EH (cell line): Measurements from ENCODE around the gene VWA5B2.
A peak's percentile ranks its signal among the peaks of the same experiment; 100 is the strongest.

Source experiments
- DNase-seq: peaks from one replicate; pipeline ENCODE4 v3.0.0-alpha.2; 2015; ENCODE audit warnings: low read depth

VWA5B2 gene

DNA sequence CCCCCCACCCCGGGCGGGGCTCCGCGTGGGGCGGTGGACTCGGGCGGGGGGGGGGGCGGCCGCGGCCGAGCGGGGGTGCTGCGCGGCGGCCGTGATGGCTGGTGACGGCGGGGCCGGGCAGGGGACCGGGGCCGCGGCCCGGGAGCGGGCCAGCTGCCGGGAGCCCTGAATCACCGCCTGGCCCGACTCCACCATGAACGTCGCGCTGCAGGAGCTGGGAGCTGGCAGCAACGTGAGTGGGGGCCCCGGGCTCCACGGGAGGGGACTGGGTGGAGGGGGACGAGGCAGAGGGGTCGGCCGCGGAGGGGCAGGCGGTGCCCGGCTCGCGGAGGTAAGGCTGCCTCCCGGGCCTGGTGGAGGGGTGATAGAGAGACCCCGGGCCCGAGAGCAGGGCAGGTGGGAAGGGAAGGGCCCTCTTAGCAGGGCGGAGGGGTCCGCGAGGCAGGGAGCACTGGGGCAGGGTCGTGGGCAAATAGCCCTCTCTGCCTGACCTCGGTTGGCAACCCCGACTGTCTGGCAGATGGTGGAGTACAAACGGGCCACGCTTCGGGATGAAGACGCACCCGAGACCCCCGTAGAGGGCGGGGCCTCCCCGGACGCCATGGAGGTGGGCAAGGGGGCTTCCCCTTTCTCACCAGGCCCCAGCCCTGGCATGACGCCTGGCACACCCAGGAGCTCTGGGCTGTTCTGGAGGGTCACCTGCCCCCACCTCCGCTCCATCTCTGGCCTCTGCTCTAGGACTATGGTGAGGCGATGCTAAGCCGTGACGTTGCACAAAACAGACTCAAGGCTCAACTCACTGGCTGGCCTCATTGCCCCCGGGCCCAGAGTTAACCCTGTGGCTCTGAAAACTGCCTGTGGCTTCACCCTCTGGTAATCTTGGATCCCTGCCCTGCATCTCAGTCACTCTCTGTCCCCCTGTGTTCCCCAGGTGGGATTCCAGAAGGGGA is 46.9 kb downstream of the VWA5B2 start, which contains the start of gene ECE2:
Gene ECE2 (plus strand): TSS at position 62 of the 950 bp plus-strand sequence. CDS start 132 bp downstream, at position 194.
- peak; percentile 15 for DNase-seq

DNA sequence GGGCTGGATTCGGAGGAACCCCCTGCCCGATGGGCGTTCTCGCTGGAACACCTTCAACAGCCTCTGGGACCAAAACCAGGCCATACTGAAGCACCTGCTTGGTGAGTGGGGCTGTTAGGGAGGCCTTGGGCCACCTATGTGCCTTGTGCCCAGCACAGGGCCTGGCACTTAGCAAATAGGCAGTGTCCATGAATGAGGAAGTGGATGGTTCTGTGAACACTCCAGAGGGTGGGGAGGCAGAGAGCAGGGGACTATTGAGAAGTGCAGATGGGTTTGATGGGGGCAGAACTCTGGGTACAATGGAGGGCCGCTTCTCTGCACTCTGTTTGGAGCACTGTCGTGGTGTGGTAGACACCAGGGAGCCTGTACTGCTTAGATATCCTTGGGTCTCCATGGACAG is 48.0 kb downstream of the VWA5B2 start:
- DNase-seq, result no peak

DNA sequence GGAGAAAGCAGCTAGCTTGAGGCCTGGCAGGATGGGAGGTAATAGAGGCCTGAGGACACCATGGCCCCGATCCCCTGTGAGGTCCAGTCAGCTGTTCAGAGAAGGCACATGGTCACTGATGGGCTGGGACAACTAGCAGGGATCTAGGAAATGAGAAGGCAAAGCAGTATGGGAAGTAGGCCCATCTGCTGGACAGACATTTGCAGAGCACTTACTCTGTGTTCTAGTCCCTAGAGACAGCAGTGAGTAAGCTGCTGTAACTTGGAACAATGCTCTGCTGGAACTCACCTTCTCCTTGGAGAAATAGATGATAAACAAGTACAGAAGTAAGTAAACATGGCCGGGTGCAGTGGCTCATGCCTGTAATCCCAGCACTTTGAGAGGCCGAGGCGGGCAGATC is 53.6 kb downstream of the VWA5B2 start:
- no peak for DNase-seq

DNA sequence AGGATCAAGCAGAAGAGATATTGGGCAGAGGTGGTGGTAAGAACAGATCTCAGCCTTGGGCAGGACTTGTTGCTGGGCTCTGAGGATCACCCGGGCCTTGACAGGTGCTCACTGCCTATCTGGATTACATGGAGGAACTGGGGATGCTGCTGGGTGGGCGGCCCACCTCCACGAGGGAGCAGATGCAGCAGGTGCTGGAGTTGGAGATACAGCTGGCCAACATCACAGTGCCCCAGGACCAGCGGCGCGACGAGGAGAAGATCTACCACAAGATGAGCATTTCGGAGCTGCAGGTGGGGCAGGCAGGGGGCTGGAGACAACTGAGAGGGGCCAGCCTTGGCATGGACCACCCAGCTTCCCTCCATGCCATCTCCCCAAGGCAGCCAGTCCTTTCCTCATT is 54.3 kb downstream of the VWA5B2 start:
- no peak for DNase-seq

DNA sequence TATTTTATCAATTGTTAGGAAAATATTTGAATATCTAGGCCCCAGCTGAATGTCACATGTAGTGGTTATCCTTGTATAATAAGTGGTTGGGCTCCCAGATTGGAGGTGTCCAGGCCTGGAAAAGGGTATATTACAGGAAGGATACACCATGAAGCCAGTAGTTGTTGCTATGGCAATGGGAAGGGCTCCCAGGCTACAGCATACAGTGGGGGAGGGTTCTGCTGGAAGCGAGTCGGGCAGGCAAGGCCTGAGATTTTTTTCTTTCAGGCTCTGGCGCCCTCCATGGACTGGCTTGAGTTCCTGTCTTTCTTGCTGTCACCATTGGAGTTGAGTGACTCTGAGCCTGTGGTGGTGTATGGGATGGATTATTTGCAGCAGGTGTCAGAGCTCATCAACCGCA is 55.3 kb downstream of the VWA5B2 start:
- peak; percentile 85 for DNase-seq

DNA sequence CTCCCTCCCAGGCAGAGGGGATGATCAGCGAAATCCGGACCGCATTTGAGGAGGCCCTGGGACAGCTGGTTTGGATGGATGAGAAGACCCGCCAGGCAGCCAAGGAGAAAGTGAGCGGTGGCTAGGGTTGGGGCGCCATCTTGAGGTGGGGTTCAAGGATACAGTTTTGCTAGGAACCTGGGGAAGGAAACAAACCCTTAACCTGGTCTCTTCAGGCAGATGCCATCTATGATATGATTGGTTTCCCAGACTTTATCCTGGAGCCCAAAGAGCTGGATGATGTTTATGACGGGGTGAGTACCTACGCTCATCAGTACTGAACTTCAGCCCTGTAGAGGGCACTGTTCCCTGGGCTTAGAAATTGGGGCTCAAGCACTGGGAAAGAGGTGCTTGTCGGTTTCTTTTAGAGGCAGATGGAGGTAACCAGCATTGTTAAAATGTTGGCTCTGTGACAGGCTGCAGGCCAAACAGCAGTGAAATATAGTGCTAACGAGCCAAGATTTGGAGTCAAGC is 60.1 kb downstream of the VWA5B2 start:
- peak; percentile 62 for DNase-seq

DNA sequence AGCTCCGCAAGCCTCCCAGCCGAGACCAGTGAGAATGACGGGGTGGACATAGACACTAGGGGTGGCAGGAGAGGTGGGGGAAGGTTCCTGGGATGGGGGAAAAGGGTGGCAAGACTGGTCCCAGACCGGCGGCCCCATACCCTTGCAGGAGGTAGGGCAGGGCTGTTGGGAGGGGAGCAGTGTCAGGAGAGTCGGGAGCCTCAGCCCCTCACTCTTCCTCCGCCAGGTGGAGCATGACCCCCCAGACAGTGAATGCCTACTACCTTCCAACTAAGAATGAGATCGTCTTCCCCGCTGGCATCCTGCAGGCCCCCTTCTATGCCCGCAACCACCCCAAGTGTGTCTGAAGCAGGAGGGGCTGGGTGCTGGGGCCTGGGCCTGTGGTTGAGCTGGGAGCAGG is 60.9 kb downstream of the VWA5B2 start:
- DNase-seq, result no peak

DNA sequence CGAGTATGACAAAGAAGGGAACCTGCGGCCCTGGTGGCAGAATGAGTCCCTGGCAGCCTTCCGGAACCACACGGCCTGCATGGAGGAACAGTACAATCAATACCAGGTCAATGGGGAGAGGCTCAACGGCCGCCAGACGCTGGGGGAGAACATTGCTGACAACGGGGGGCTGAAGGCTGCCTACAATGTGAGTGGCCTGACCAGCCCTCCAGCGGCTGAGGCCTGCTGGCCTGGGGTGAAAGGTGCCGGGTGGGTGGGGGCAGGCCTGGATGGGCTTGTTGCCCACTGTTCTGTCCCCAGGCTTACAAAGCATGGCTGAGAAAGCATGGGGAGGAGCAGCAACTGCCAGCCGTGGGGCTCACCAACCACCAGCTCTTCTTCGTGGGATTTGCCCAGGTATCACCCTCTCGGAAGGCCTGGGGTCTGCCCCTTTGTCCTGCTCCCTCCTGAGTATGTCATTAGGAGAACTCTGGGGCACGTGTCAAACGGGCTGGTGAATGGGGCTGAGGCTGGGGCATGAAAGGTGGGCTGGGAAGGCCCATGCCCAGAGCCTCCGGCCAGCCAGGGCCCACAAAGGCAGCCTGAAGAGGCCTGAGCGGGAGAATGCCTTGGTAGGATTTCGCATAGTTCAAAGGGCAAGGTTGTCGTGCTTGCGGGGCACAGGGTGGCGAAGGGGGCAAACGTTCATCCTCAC is 61.8 kb downstream of the VWA5B2 start:
- no peak for DNase-seq
